GM12891 (cell line): Measurements from ENCODE around the gene PAX8.

Experiments
- DNase-seq: peaks from one replicate; pipeline ENCODE4 v3.0.0; 2011; ENCODE audit warnings: low spot score; ENCODE audit not compliant: insufficient read length
- FAIRE-seq: peaks from 2 replicates; lab custom pipeline; 2011; peaks lifted over from hg19 to GRCh38; lab: Jason Lieb, UNC
- PAX5 ChIP-seq: IDR thresholded peaks from 2 replicates; pipeline ENCODE4 v1.6.1; 2011; ENCODE audit warnings: low read length, moderate library complexity, mild to moderate bottlenecking; ENCODE audit not compliant: insufficient read depth, severe bottlenecking
- POLR2A ChIP-seq: IDR thresholded peaks from 2 replicates; pipeline ENCODE4 v1.6.1; 2011; ENCODE audit warnings: low read depth, low read length, control low read depth
- POLR2AphosphoS5 ChIP-seq: IDR thresholded peaks from 2 replicates; pipeline ENCODE4 v1.6.1; 2011; ENCODE audit warnings: low read depth, low read length, control low read depth
- POU2F2 ChIP-seq: IDR thresholded peaks from 2 replicates; pipeline ENCODE4 v1.6.1; 2011; ENCODE audit warnings: low read depth, mild to moderate bottlenecking, control low read depth, low read length, moderate library complexity
- SPI1 ChIP-seq: IDR thresholded peaks from 2 replicates; pipeline ENCODE4 v1.6.1; 2011; ENCODE audit warnings: low read depth, low read length, control low read depth
- TAF1 ChIP-seq: IDR thresholded peaks from 2 replicates; pipeline ENCODE4 v1.6.1; 2011; ENCODE audit warnings: low read depth, low read length, control low read depth

The PAX8 gene

GRCh38 chr2:113219092-113219441, 59.7 kb downstream of the PAX8 start:
- FAIRE-seq = no peak
- no peak for DNase-seq
- no peak for TF ChIP-seq POLR2A
- TF ChIP-seq TAF1 = no peak
- no peak for TF ChIP-seq SPI1
- no peak for TF ChIP-seq POLR2AphosphoS5
- no peak for TF ChIP-seq PAX5
- no peak for TF ChIP-seq POU2F2

- no peak for DNase-seq
- no peak for TF ChIP-seq POLR2AphosphoS5
- TF ChIP-seq PAX5 = no peak
- TF ChIP-seq TAF1 = no peak
- no peak for TF ChIP-seq SPI1
- no peak for TF ChIP-seq POU2F2
- TF ChIP-seq POLR2A = no peak
- FAIRE-seq = no peak
Observed at GRCh38 chr2:113218283-113219091, 60.2 kb downstream of the PAX8 start.

- no peak for TF ChIP-seq TAF1
- TF ChIP-seq POU2F2 = no peak
- TF ChIP-seq SPI1 = no peak
- TF ChIP-seq POLR2AphosphoS5 = no peak
- DNase-seq = no peak
- FAIRE-seq = no peak
Observed at GRCh38 chr2:113217455-113218282, 61.1 kb downstream of the PAX8 start.

GRCh38 chr2:113216891-113217454, 61.7 kb downstream of the PAX8 start:
- DNase-seq (no peak), FAIRE-seq (no peak)

GRCh38 chr2:113216321-113216720, 62.4 kb downstream of the PAX8 start:
- FAIRE-seq = no peak
- no peak for DNase-seq
- TF ChIP-seq TAF1 (no peak), POLR2AphosphoS5 (no peak), POLR2A (no peak), POU2F2 (no peak), PAX5 (no peak), SPI1 (no peak)

More at GRCh38 chr2:113216891-113217454, 61.7 kb downstream of the PAX8 start:
- TF ChIP-seq POLR2A (no peak), POU2F2 (no peak), TAF1 (no peak), SPI1 (no peak), POLR2AphosphoS5 (no peak), PAX5 (no peak)

- DNase-seq (no peak), FAIRE-seq (no peak)
- TF ChIP-seq SPI1 (no peak), POLR2AphosphoS5 (no peak), POU2F2 (no peak), TAF1 (no peak), POLR2A (no peak), PAX5 (no peak)
Observed at GRCh38 chr2:113215056-113215455, 63.7 kb downstream of the PAX8 start.

GRCh38 chr2:113214141-113214540, 64.6 kb downstream of the PAX8 start:
- FAIRE-seq (no peak), DNase-seq (no peak)
- no peak for TF ChIP-seq POLR2AphosphoS5

- no peak for FAIRE-seq
- no peak for TF ChIP-seq POLR2AphosphoS5
- TF ChIP-seq PAX5 = no peak
- no peak for TF ChIP-seq TAF1
- no peak for TF ChIP-seq POU2F2
- no peak for TF ChIP-seq SPI1
- no peak for TF ChIP-seq POLR2A
- no peak for DNase-seq
Observed at GRCh38 chr2:113213061-113213930, 65.4 kb downstream of the PAX8 start.

GRCh38 chr2:113212245-113213060, 66.3 kb downstream of the PAX8 start:
- DNase-seq (no peak), FAIRE-seq (no peak)
- TF ChIP-seq TAF1 = no peak
- no peak for TF ChIP-seq SPI1
- no peak for TF ChIP-seq POLR2A
- no peak for TF ChIP-seq POLR2AphosphoS5
- TF ChIP-seq PAX5 = no peak
- TF ChIP-seq POU2F2 = no peak
